ENCODE data around the gene ARID1A. TPM values are rescaled to one million over a fixed set of nuclear protein-coding genes. Genes with fewer than 3 reads are reported as not detected.
"Not testable (repeated sequence)": the region's sequence is repeated elsewhere in the genome, so short reads cannot be mapped to it uniquely, and the experiment has no call there.

Gene ARID1A
- total and polyA plus RNA-seq, 2 of the 4 experiments (the other 2 are of a cell fraction): 14.0 to 40.7 TPM

- Histone ChIP-seq H3K79me1 (ENCODE audit: low read depth in 1 of 2, low read length in 2 of 2) (peaks cover 0 to 8% of the 10 kb centered on the region in 2 experiments; a peak in 1 of 4 replicates), H3K9ac (ENCODE audit: low read depth, low read length) (no peak overlapping the region), H2AK9ac (replicated peaks; ENCODE audit: low read depth, low read length, poor library complexity) (no peak overlapping the region), H3K27ac (ENCODE audit: insufficient read depth, low read length) (peak overlapping the region; percentile 53), H3K56ac (ENCODE audit: extremely low read depth, insufficient read depth, low read length) (no peak overlapping the region), H2AFZ (replicated peaks; ENCODE audit: low read length, poor library complexity) (peak overlapping the region; percentile 68), H2BK20ac (ENCODE audit: low read depth, low read length) (peak overlapping the region; percentile 20; the same call in 1 of the 2 replicates), H3K4me3 (ENCODE audit: insufficient read depth, low read depth, low read length) (no peak overlapping the region), H3K27me3 (ENCODE audit: control insufficient read depth, insufficient read depth, low read length) (no peaks in the 10 kb centered on the region), H3K36me3 (ENCODE audit: control insufficient read depth, insufficient read depth, low read length) (peaks cover 4% of the 10 kb centered on the region; the same call in 1 of the 2 replicates), H3K18ac (ENCODE audit: low read depth, low read length) (peak overlapping the region; percentile 42; the same call in 1 of the 2 replicates), H4K91ac (ENCODE audit: insufficient read depth, low read depth, low read length) (0 out of 2 replicates have a peak overlapping the region, but pooled peaks have one; percentile 12), H2BK120ac (ENCODE audit: low read depth, low read length) (peak overlapping the region; percentile 43; the same call in 1 of the 2 replicates), H3K4me2 (ENCODE audit: low read depth, low read length) (peak overlapping the region; percentile 86), H3K14ac (replicated peaks; ENCODE audit: low read depth, low read length) (peak overlapping the region; percentile 34), H3K4ac (ENCODE audit: low read depth, low read length) (peak overlapping the region; percentile 75), H3K4me1 (ENCODE audit: control insufficient read depth, insufficient read depth, low read length) (peaks cover 12% of the 10 kb centered on the region), H2BK5ac (ENCODE audit: low read depth, low read length, poor library complexity, severe bottlenecking) (peak overlapping the region; percentile 44), H4K8ac (ENCODE audit: low read depth in 2 of 2, low read length in 2 of 2) (peak overlapping the region in 1 of 2 experiments; percentile 7; a peak in 1 of 4 replicates), H4K5ac (ENCODE audit: low read depth, low read length) (no peak overlapping the region), H2AK5ac (ENCODE audit: low read depth, low read length) (peak overlapping the region; percentile 25; the same call in 1 of the 2 replicates), H3K9me3 (ENCODE audit: control insufficient read depth, insufficient read depth, low read length) (no peaks in the 10 kb centered on the region), H4K20me1 (ENCODE audit: insufficient read depth, low read length) (no peaks in the 10 kb centered on the region; the same call in 1 of the 2 replicates), H3K9me1 (ENCODE audit: insufficient read depth, low read length) (peaks cover 12% of the 10 kb centered on the region), H2BK15ac (ENCODE audit: low read depth, low read length) (peak overlapping the region; percentile 37; the same call in 1 of the 3 replicates), H3K23ac (ENCODE audit: low read depth, low read length) (peak overlapping the region; percentile 41; the same call in 1 of the 2 replicates)
- TF ChIP-seq RAD21 (IDR thresholded peaks at IDR 0.05; ENCODE audit: low read length) (no peak), FOS (IDR thresholded peaks at IDR 0.05; ENCODE audit: low read depth, low read length) (peak; percentile 70)
- in situ Hi-C loops (cut with MboI; ENCODE audit: low sequenced_read_pairs): loop anchor here (5.0 kb wide), 1 partner anchor 192 kb away; no protein-coding TSS in a partner anchor
- no TSS peak for BruUV-seq (replicated peaks)
- intact Hi-C loops (cut with micrococcal nuclease): no loop called here
- ChIA-PET CTCF (interaction anchor here (0.6 to 1.4 kb wide), 5 partner anchors 9 to 189 kb away, joined by 3 to 7 read pairs (median 6); no protein-coding TSS in a partner anchor), POLR2A (ENCODE audit: unreplicated experiment) (interaction anchor here (0.8 to 0.9 kb wide), 3 partner anchors 9 to 31 kb away, joined by 3 read pairs; partner anchors contain the start of gene PIGV)
- DNase-seq (peak; percentile 81), ATAC-seq (ENCODE audit: low read depth) (peak; percentile 85)
- no CpG with 5 or more reads among the region's 5 CpGs for WGBS, 2 experiments (ENCODE audit: extremely low coverage in 2 of 2, insufficient read length in 1 of 2)
- dilution Hi-C loops (cut with HindIII; ENCODE audit: low sequenced_read_pairs, unreplicated experiment): loop anchor here (25.0 kb wide), 1 partner anchor 212 kb away; no protein-coding TSS in a partner anchor
Measured at GRCh38 chr1:26799479-26800142, 103.8 kb downstream of the ARID1A start.

GRCh38 chr1:26803932-26804331 is 108.1 kb downstream of the ARID1A start:
- BruUV-seq (replicated peaks): not testable (repeated sequence)

More at GRCh38 chr1:26803932-26804331, 108.1 kb downstream of the ARID1A start:
- H3K56ac ChIP-seq (ENCODE audit: extremely low read depth, insufficient read depth, low read length); H3K4me2 ChIP-seq (ENCODE audit: low read depth, low read length); H3K27ac ChIP-seq (ENCODE audit: insufficient read depth, low read length); H2AFZ ChIP-seq (replicated peaks; ENCODE audit: low read length, poor library complexity); H2BK15ac ChIP-seq (ENCODE audit: low read depth, low read length); H2AK5ac ChIP-seq (ENCODE audit: low read depth, low read length); H3K36me3 ChIP-seq (ENCODE audit: control insufficient read depth, insufficient read depth, low read length); H4K8ac ChIP-seq (ENCODE audit: low read depth in 2 of 2, low read length in 2 of 2); H3K14ac ChIP-seq (replicated peaks; ENCODE audit: low read depth, low read length); H4K91ac ChIP-seq (ENCODE audit: insufficient read depth, low read depth, low read length); dilution Hi-C loops (cut with HindIII; ENCODE audit: low sequenced_read_pairs, unreplicated experiment); DNase-seq; H3K79me1 ChIP-seq (ENCODE audit: low read depth in 1 of 2, low read length in 2 of 2); H3K18ac ChIP-seq (ENCODE audit: low read depth, low read length); ATAC-seq (ENCODE audit: low read depth); H4K20me1 ChIP-seq (ENCODE audit: insufficient read depth, low read length); H3K9ac ChIP-seq (ENCODE audit: low read depth, low read length); H2AK9ac ChIP-seq (replicated peaks; ENCODE audit: low read depth, low read length, poor library complexity); POLR2A ChIA-PET (ENCODE audit: unreplicated experiment); in situ Hi-C loops (cut with MboI; ENCODE audit: low sequenced_read_pairs); H3K27me3 ChIP-seq (ENCODE audit: control insufficient read depth, insufficient read depth, low read length); intact Hi-C loops (cut with micrococcal nuclease); H2BK5ac ChIP-seq (ENCODE audit: low read depth, low read length, poor library complexity, severe bottlenecking); H3K23ac ChIP-seq (ENCODE audit: low read depth, low read length); CTCF ChIA-PET; H2BK20ac ChIP-seq (ENCODE audit: low read depth, low read length); H3K4ac ChIP-seq (ENCODE audit: low read depth, low read length); H3K4me3 ChIP-seq (ENCODE audit: insufficient read depth, low read depth, low read length); H3K9me3 ChIP-seq (ENCODE audit: control insufficient read depth, insufficient read depth, low read length); H4K5ac ChIP-seq (ENCODE audit: low read depth, low read length); H2BK120ac ChIP-seq (ENCODE audit: low read depth, low read length): not testable (repeated sequence)
- peaks cover 12% of the 10 kb centered on the region for H3K4me1 ChIP-seq (ENCODE audit: control insufficient read depth, insufficient read depth, low read length)
- no CpG with 5 or more reads among the region's 36 CpGs for WGBS, 2 experiments (ENCODE audit: extremely low coverage in 2 of 2, insufficient read length in 1 of 2)
- peaks cover 12% of the 10 kb centered on the region for H3K9me1 ChIP-seq (ENCODE audit: insufficient read depth, low read length)
